K562 (cell line): ENCODE data around the gene ATP6V1G1. TPM values are rescaled to one million over a fixed set of nuclear protein-coding genes. Genes with fewer than 3 reads are reported as not detected.

Source experiments
- ATAC-seq: fragments of 200-7000 bp; cut with Tn5 transposase; 3 replicates; pipeline ENCODE4 v1.9.1; 2020; ENCODE audit warnings: moderate library complexity
- BruUV-seq: library from RNA; stranded (reverse); fragments of 400-500 nt; replicated peaks from 2 replicates; lab custom pipeline; 2021; lab: Mats Ljungman, UMichigan
- CTCF ChIA-PET: fragments of 300-600 bp; formaldehyde crosslinking; extraction: SDS; loops from one replicate; lab custom pipeline; 2021; ENCODE audit warnings: low intra/inter-chr PET ratio; lab: Yijun Ruan, JAX
- POLR2A ChIA-PET: fragments of 300-600, 350-650 bp; sonication (Branson Sonifier 250); formaldehyde crosslinking; extraction: SDS; loops from one replicate; lab custom pipeline; 2021; ENCODE audit warnings: antibody characterized with exemption, inconsistent platforms; lab: Yijun Ruan, JAX
- DNase-seq, 4 experiments: peaks; one replicate each; pipeline versions ENCODE4 v3.0.0 to v3.0.0-alpha.2; 2011 to 2018; ENCODE audit warnings: low spot score in 3 of 4, mixed read lengths in 3 of 4; ENCODE audit errors: extremely low read depth in 1 of 4
- FAIRE-seq: peaks from 2 replicates; lab custom pipeline; 2011; peaks lifted over from hg19 to GRCh38; lab: Jason Lieb, UNC
- H2AFZ ChIP-seq: 2 replicates; pipeline ENCODE4 v1.6.0; 2011; ENCODE audit warnings: low read depth, low read length, control low read depth, inconsistent platforms
- H3K27ac ChIP-seq: fragments of 200-600 bp; 3 replicates; pipeline ENCODE4 v1.8.0; 2011; ENCODE audit warnings: low read depth, mild to moderate bottlenecking, control low read depth, inconsistent platforms, low read length, moderate library complexity, mixed read lengths; ENCODE audit errors: extremely low read depth
- H3K27me3 ChIP-seq, 2 experiments: fragments of 300-600 bp in 1 of 2; 2 replicates in 1 of 2; 3 replicates in 1 of 2; pipeline versions ENCODE4 v1.6.0 to v1.8.0; 2011; ENCODE audit warnings: inconsistent platforms in 2 of 2, low read length in 2 of 2, mild to moderate bottlenecking in 1 of 2, mixed read lengths in 1 of 2, moderate library complexity in 1 of 2; ENCODE audit not compliant: control insufficient read depth in 2 of 2, insufficient read depth in 2 of 2
- H3K36me3 ChIP-seq: fragments of 300-600 bp; 3 replicates; pipeline ENCODE4 v1.8.0; 2011; ENCODE audit warnings: mild to moderate bottlenecking, low read length, inconsistent platforms; ENCODE audit not compliant: control insufficient read depth, insufficient read depth
- H3K4me1 ChIP-seq, 2 experiments: fragments of 200-600 bp in 1 of 2; replicated peaks in 1 of 2; 2 replicates in 1 of 2; 3 replicates in 1 of 2; pipeline versions ENCODE4 v1.5.1 to v1.8.0; 2011; ENCODE audit warnings: inconsistent platforms in 2 of 2, low read length in 2 of 2, mild to moderate bottlenecking in 1 of 2, mixed read lengths in 1 of 2, moderate library complexity in 1 of 2; ENCODE audit not compliant: control insufficient read depth in 2 of 2, insufficient read depth in 2 of 2
- H3K4me2 ChIP-seq: 2 replicates; pipeline ENCODE4 v1.6.1; 2011; ENCODE audit warnings: low read length, control low read depth, inconsistent platforms, mixed read lengths; ENCODE audit not compliant: insufficient read depth
- H3K4me3 ChIP-seq: fragments of 200-600 bp; sonication (generic), shearing (Covaris generic); 2 replicates; pipeline ENCODE4 v1.5.1; 2016; ENCODE audit warnings: control low read depth, inconsistent platforms
- H3K79me2 ChIP-seq: fragments of 200-600 bp; 3 replicates; pipeline ENCODE4 v1.8.0; 2011; ENCODE audit warnings: low read length, inconsistent platforms; ENCODE audit not compliant: control insufficient read depth, insufficient read depth
- H3K9ac ChIP-seq, 2 experiments: 2 replicates each; pipeline versions ENCODE4 v1.6.0 to v1.6.1; 2011; ENCODE audit warnings: low read depth in 2 of 2, low read length in 2 of 2, control low read depth in 1 of 2, inconsistent platforms in 1 of 2, mild to moderate bottlenecking in 1 of 2, mixed read lengths in 1 of 2; ENCODE audit not compliant: insufficient read depth in 1 of 2
- H3K9me1 ChIP-seq: one replicate; pipeline ENCODE4 v1.6.0; 2011; ENCODE audit warnings: inconsistent platforms, mild to moderate bottlenecking, low read length, moderate library complexity; ENCODE audit not compliant: control insufficient read depth, insufficient read depth
- H3K9me3 ChIP-seq: replicated peaks from 2 replicates; pipeline ENCODE4 v1.5.1; 2011; ENCODE audit warnings: low read depth, low read length, inconsistent platforms; ENCODE audit not compliant: control insufficient read depth, insufficient read depth
- H4K20me1 ChIP-seq: replicated peaks from 2 replicates; pipeline ENCODE4 v1.6.1; 2011; ENCODE audit warnings: low read length, inconsistent platforms, mixed read lengths; ENCODE audit not compliant: control insufficient read depth, insufficient read depth
- HDAC8 ChIP-seq: fragments of 450-650 bp; IDR thresholded peaks from 2 replicates; pipeline ENCODE4 v1.6.1; 2016; ENCODE audit warnings: mild to moderate bottlenecking, missing genetic modification characterization, moderate library complexity, missing compliant biosample characterization
- HNRNPUL1 ChIP-seq: fragments of 200-400 bp; formaldehyde crosslinking; IDR thresholded peaks from 2 replicates; pipeline ENCODE4 v1.6.1; 2017; ENCODE audit warnings: low read length
- PHTF2 ChIP-seq: fragments of 250-450 bp; sonication (Bioruptor Pico); IDR thresholded peaks from 2 replicates; pipeline ENCODE4 v1.5.0; 2021; ENCODE audit warnings: mild to moderate bottlenecking
- PYGO2 ChIP-seq: fragments of 450-650 bp; IDR thresholded peaks from 2 replicates; pipeline ENCODE4 v1.6.1; 2016; ENCODE audit warnings: mild to moderate bottlenecking, missing genetic modification characterization, moderate library complexity, missing compliant biosample characterization
- ZNF764 ChIP-seq: fragments of 250-450 bp; sonication (Bioruptor Pico); IDR thresholded peaks from 2 replicates; pipeline ENCODE4 v1.4.0; 2020; ENCODE audit warnings: low read depth, mild to moderate bottlenecking, moderate library complexity
- ZNF780A ChIP-seq: fragments of 250-450 bp; sonication (Bioruptor Pico); IDR thresholded peaks from 2 replicates; pipeline ENCODE4 v1.5.0; 2021; ENCODE audit warnings: mild to moderate bottlenecking
- WGBS: fragments of 100-300 bp; shearing (Covaris generic); methylation state at CpG from one replicate; pipeline ENCODE4 v1.1.6; 2016; ENCODE audit warnings: low coverage, mixed read lengths; ENCODE audit not compliant: insufficient coverage; ENCODE audit errors: missing lambda C conversion rate; 5-methylcytosine and 5-hydroxymethylcytosine counted together
- in situ Hi-C: fragments of 300-500 bp; cut with MboI; formaldehyde crosslinking; loops from 4 replicates; pipeline ENCODE4 v1.15.0; 2018; ENCODE audit warnings: inconsistent platforms, mixed read lengths
- intact Hi-C: fragments of 100-400 bp; cut with micrococcal nuclease; formaldehyde crosslinking; loops from 2 replicates; pipeline ENCODE4 v1.14.2; 2022
- polyA plus RNA-seq, 8 experiments: library from polyadenylated mRNA; depleted of rRNA in 4 of 8; stranded (reverse) in 5 of 8; unstranded in 3 of 8; fragments of >200 nt; fragmentation: Nextera tagmentation in 2 of 8; fragmentation: Illumina TruSeq in 1 of 8; extraction: Ambion mirVana in 2 of 8; extraction: Trizol in 1 of 8; gene quantifications; 2 replicates each; pipeline versions ENCODE4 v1.2.1 to v1.2.3, GENCODE V29; 2011 to 2014; ENCODE audit warnings: inconsistent platforms in 1 of 8, missing spikeins in 1 of 8
- total RNA-seq, 7 experiments: library from RNA; depleted of rRNA in 6 of 7; stranded (reverse); fragments of >200 nt in 6 of 7; fragmentation: Illumina TruSeq in 2 of 7; extraction: Trizol in 2 of 7; gene quantifications; 2 replicates each; pipeline versions ENCODE4 v1.2.1 to v1.2.3, GENCODE V29; 2011 to 2021; ENCODE audit warnings: low replicate concordance in 1 of 7

ATP6V1G1 gene
- total and polyA plus RNA-seq, 9 of the 15 experiments (the other 6 are each of a cell fraction or from before 2014, with no cell fraction given): 88.4 to 492 (median 193) TPM

GRCh38 chr9:114641967-114642366, 54.4 kb downstream of the ATP6V1G1 start:
- FAIRE-seq (no peak), DNase-seq (no peak), ATAC-seq (no peak)
- peaks cover 39% of the 10 kb centered on the region; the same call in 2 of the 3 replicates for H3K36me3 ChIP-seq
- TF ChIP-seq HDAC8 (tag) (no peak), HNRNPUL1 (no peak), PHTF2 (CRISPR knock-in tag) (no peak)
- WGBS: 77% methylated on average over 1 of the region's 1 CpG
- H3K79me2 ChIP-seq: no peaks in the 10 kb centered on the region
- no peaks in the 10 kb centered on the region for H4K20me1 ChIP-seq
- BruUV-seq: no TSS peak
- ChIA-PET CTCF (no interaction called here), POLR2A (no interaction called here)
- no peak overlapping the region for H3K27ac ChIP-seq
- in situ Hi-C loops (no loop called here), intact Hi-C loops (no loop called here)
- no peaks in the 10 kb centered on the region for H3K27me3 ChIP-seq
- no peaks in the 10 kb centered on the region for H3K9me1 ChIP-seq
- no peaks in the 10 kb centered on the region for H3K4me1 ChIP-seq
- H2AFZ ChIP-seq: no peak overlapping the region
- no peaks in the 10 kb centered on the region for H3K9me3 ChIP-seq
- no peak overlapping the region for H3K9ac ChIP-seq
- no peak overlapping the region for H3K4me2 ChIP-seq
- no peak overlapping the region for H3K4me3 ChIP-seq

- no peaks in the 10 kb centered on the region for H3K79me2 ChIP-seq
- H3K4me2 ChIP-seq: no peak overlapping the region
- no peaks in the 10 kb centered on the region for H4K20me1 ChIP-seq
- H3K4me3 ChIP-seq: no peak overlapping the region
- ChIA-PET CTCF (no interaction called here), POLR2A (interaction anchor here (0.7 to 2.7 kb wide), 3 partner anchors 9 to 17 kb away, joined by 3 to 7 read pairs (median 3); no protein-coding TSS in a partner anchor)
- TF ChIP-seq PYGO2 (tag): no peak
- TF ChIP-seq ZNF764 (CRISPR knock-in tag): no peak
- no peak for TF ChIP-seq ZNF780A (CRISPR knock-in tag)
- H3K36me3 ChIP-seq: peaks cover 36% of the 10 kb centered on the region; the same call in 2 of the 3 replicates
- H3K9ac ChIP-seq: no peak overlapping the region; a peak in 1 of 4 replicates
- no peak overlapping the region for H3K27ac ChIP-seq
- WGBS: 83% methylated on average over 7 of the region's 8 CpGs
- no peaks in the 10 kb centered on the region for H3K27me3 ChIP-seq
- H3K9me1 ChIP-seq: no peaks in the 10 kb centered on the region
- H3K9me3 ChIP-seq: no peaks in the 10 kb centered on the region; the same call in 1 of the 2 replicates
- in situ Hi-C loops: no loop called here
- DNase-seq (no peak), ATAC-seq (no peak), FAIRE-seq (no peak)
- H2AFZ ChIP-seq: no peak overlapping the region
- intact Hi-C loops: no loop called here
- no peaks in the 10 kb centered on the region for H3K4me1 ChIP-seq
- no TSS peak for BruUV-seq
Observed at GRCh38 chr9:114643001-114643400, 55.4 kb downstream of the ATP6V1G1 start.
